GM19467 (cell line): Measurements from ENCODE around the gene NELFA.
A peak's percentile ranks its signal among the peaks of the same experiment; 100 is the strongest.

Experiments
- ATAC-seq: cut with Tn5 transposase; IDR thresholded peaks from one replicate; pipeline ENCODE4 v1.9.1; 2021; ENCODE audit warnings: mild to moderate bottlenecking, moderate library complexity; ENCODE audit not compliant: unreplicated experiment

NELFA gene

GRCh38 chr4:2008921-2009650, at the start of gene NELFA:
Gene NELFA (minus strand): TSS chr4:2008974. CDS start chr4:2008959, 15 bp downstream.
- ATAC-seq: peak; percentile 82

- ATAC-seq: no peak
Measured at GRCh38 chr4:2057382-2058065, 48.8 kb upstream of the NELFA start.

GRCh38 chr4:2054217-2054616, 45.4 kb upstream of the NELFA start:
- ATAC-seq: no peak

- no peak for ATAC-seq
Measured at GRCh38 chr4:2051086-2051485, 42.3 kb upstream of the NELFA start.

GRCh38 chr4:2049811-2050210, 41.0 kb upstream of the NELFA start:
- ATAC-seq: no peak

GRCh38 chr4:2049381-2049780, 40.6 kb upstream of the NELFA start:
- no peak for ATAC-seq

- ATAC-seq: no peak
Measured at GRCh38 chr4:2048831-2049230, 40.1 kb upstream of the NELFA start.

- no peak for ATAC-seq
Measured at GRCh38 chr4:2047781-2048581, 39.2 kb upstream of the NELFA start.

- ATAC-seq: no peak
Measured at GRCh38 chr4:2047031-2047660, 38.4 kb upstream of the NELFA start.

- ATAC-seq: no peak
Measured at GRCh38 chr4:2046031-2046961, 37.5 kb upstream of the NELFA start.

GRCh38 chr4:2045518-2045951, 36.8 kb upstream of the NELFA start:
- no peak for ATAC-seq

- ATAC-seq: no peak
Measured at GRCh38 chr4:2044542-2045517, 36.1 kb upstream of the NELFA start.

GRCh38 chr4:2044119-2044485, 35.3 kb upstream of the NELFA start:
- ATAC-seq: no peak

- ATAC-seq: no peak
Measured at GRCh38 chr4:2043396-2044118, 34.8 kb upstream of the NELFA start.

- no peak for ATAC-seq
Measured at GRCh38 chr4:2042947-2043395, 34.2 kb upstream of the NELFA start.

- no peak for ATAC-seq
Measured at GRCh38 chr4:2042204-2042946, 33.6 kb upstream of the NELFA start.
